NCI-H82 treated with DMSO at 0.1 percent for 48 hours (cell line): Measurements from ENCODE around the gene ODAPH.
"Not testable (repeated sequence)": the region's sequence is repeated elsewhere in the genome, so short reads cannot be mapped to it uniquely, and the experiment has no call there.

ENCODE experiments used
- DNase-seq: peaks from one replicate; lab custom pipeline; 2025; ENCODE audit not compliant: unreplicated experiment; lab: John Stamatoyannopoulos, UW

The ODAPH gene

GRCh38 chr4:75544220-75544619 is 11.6 kb upstream of the ODAPH start:
- not testable (repeated sequence) for DNase-seq

- DNase-seq, result no peak
These were observed 11.0 kb upstream of the ODAPH start for GRCh38 chr4:75544870-75545269.

- peak; percentile 17 for DNase-seq
These were observed 10.3 kb upstream of the ODAPH start for GRCh38 chr4:75545526-75545925.

GRCh38 chr4:75547647-75548387 is 8.0 kb upstream of the ODAPH start:
- DNase-seq, result no peak

GRCh38 chr4:75549019-75549418 is 6.8 kb upstream of the ODAPH start:
- no peak for DNase-seq

- DNase-seq, result no peak
These were observed 3.4 kb upstream of the ODAPH start for GRCh38 chr4:75552452-75552851.

GRCh38 chr4:75557696-75558095 is 1.8 kb downstream of the ODAPH start:
- DNase-seq, result no peak

- no peak for DNase-seq
These were observed 5.9 kb downstream of the ODAPH start for GRCh38 chr4:75561789-75562188.

- no peak for DNase-seq
These were observed 8.2 kb downstream of the ODAPH start for GRCh38 chr4:75564023-75564422.

- DNase-seq, result no peak
These were observed 9.6 kb downstream of the ODAPH start for GRCh38 chr4:75565481-75565880.

GRCh38 chr4:75566911-75567310 is 11.0 kb downstream of the ODAPH start:
- DNase-seq, result no peak

GRCh38 chr4:75567725-75568124 is 11.9 kb downstream of the ODAPH start:
- no peak for DNase-seq

- no peak for DNase-seq
These were observed 28.2 kb downstream of the ODAPH start for GRCh38 chr4:75584067-75584466.

- no peak for DNase-seq
These were observed 37.5 kb downstream of the ODAPH start for GRCh38 chr4:75593393-75593792.

GRCh38 chr4:75596061-75596460 is 40.2 kb downstream of the ODAPH start:
- no peak for DNase-seq

- no peak for DNase-seq
These were observed 42.5 kb downstream of the ODAPH start for GRCh38 chr4:75598390-75598789.

GRCh38 chr4:75599647-75600046 is 43.8 kb downstream of the ODAPH start:
- DNase-seq, result no peak

- DNase-seq, result no peak
These were observed 50.1 kb downstream of the ODAPH start for GRCh38 chr4:75605928-75606327.

- no peak for DNase-seq
These were observed 56.4 kb downstream of the ODAPH start for GRCh38 chr4:75612306-75612705.
